Testis (tissue), 3 donors: ENCODE data around the gene DUSP22. TPM values are rescaled to one million over a fixed set of nuclear protein-coding genes. Genes with fewer than 3 reads are reported as not detected.

Experiments
- DNase-seq: peaks from one replicate; pipeline ENCODE4 v3.0.0-alpha.2; 2019
- H3K27ac ChIP-seq, 2 donors: fragments of 200-600 bp; sonication (generic); one replicate each; pipeline ENCODE4 v1.5.1; 2019
- H3K27me3 ChIP-seq: fragments of 200-600 bp; sonication (generic); one replicate; pipeline ENCODE4 v1.5.1; 2019
- H3K36me3 ChIP-seq: fragments of 200-600 bp; sonication (generic); one replicate; pipeline ENCODE4 v1.5.1; 2017; ENCODE audit warnings: low read depth; ENCODE audit errors: missing control alignments
- H3K4me1 ChIP-seq: fragments of 200-600 bp; sonication (generic); one replicate; pipeline ENCODE4 v1.5.1; 2019
- H3K4me3 ChIP-seq, 2 donors: fragments of 200-600 bp; sonication (generic); one replicate each; pipeline ENCODE4 v1.5.1; 2017 to 2019
- H3K9me3 ChIP-seq: fragments of 200-600 bp; sonication (generic); one replicate; pipeline ENCODE4 v1.5.1; 2017
- POLR2A ChIP-seq: fragments of 450-650 bp; IDR thresholded peaks from one replicate; pipeline ENCODE4 v1.6.1; 2017; ENCODE audit warnings: antibody characterized with exemption, mild to moderate bottlenecking, moderate library complexity
- WGBS, 2 donors: methylation state at CpG; one replicate each; pipeline ENCODE4 v1.1.5; 2018; 5-methylcytosine and 5-hydroxymethylcytosine counted together
- intact Hi-C: fragments of 100-400 bp; cut with DNase I; formaldehyde crosslinking; loops from one replicate; pipeline ENCODE4 v1.15.1; 2023; ENCODE audit warnings: low total_unique reads
- polyA plus RNA-seq: library from polyadenylated mRNA; stranded (reverse); fragments of 350-450 nt; fragmentation: Illumina TruSeq; extraction: RNeasy Lipid Tissue Mini Kit (QIAGEN cat#74804); gene quantifications from one replicate; pipeline ENCODE4 v1.2.3, GENCODE V29; 2014; ENCODE audit warnings: low read depth, low replicate concordance; ENCODE audit not compliant: insufficient read depth
- total RNA-seq, 2 donors: library from RNA; depleted of rRNA; stranded (reverse); fragments of >200 nt; gene quantifications; one replicate each; pipeline ENCODE4 v1.2.3, GENCODE V29; 2016
- TF ChIP-seq, protein P1 (sequence below), 3 experiments: fragments of 450-650 bp in 2 of 3; fragments of 200-600 bp in 1 of 3; sonication (generic) in 1 of 3; IDR thresholded peaks; one replicate each; pipeline ENCODE4 v1.5.1; 2016 to 2019; ENCODE audit warnings: antibody characterized with exemption in 3 of 3, mild to moderate bottlenecking in 2 of 3, moderate library complexity in 1 of 3

DUSP22 gene
- total and polyA plus RNA-seq, 3 donors from 2014 or later = 112 to 158 (median 129) TPM

DNA sequence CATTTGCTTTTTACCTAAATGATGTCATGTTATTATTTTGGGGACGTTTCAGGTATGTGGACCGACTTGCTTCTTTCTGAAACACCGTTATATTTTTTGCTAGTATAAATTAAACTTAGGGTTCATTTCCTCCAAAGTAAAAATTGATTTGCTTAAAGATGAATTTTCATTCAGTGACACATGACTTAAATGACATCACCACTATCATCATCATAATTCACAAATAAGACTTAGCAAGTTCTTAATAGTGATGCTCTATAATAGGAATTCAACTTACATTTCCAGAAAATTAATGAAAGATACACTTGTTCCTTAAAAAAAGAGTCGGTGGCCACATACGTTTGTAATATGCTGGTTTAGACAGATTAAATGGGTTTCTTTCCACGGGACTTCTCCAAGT is 108.5 kb downstream of the DUSP22 start:
- intact Hi-C loops = no loop called here
- Histone ChIP-seq H3K4me3 (no peak overlapping the region), H3K36me3 (no peaks in the 10 kb centered on the region), H3K27ac (no peak overlapping the region), H3K4me1 (peaks cover 3% of the 10 kb centered on the region), H3K27me3 (no peaks in the 10 kb centered on the region), H3K9me3 (no peaks in the 10 kb centered on the region)
- no peak for DNase-seq
- 72 to 76% methylated on average over 6 of the region's 6 CpGs for WGBS, 2 donors
- TF ChIP-seq, protein P1, sequence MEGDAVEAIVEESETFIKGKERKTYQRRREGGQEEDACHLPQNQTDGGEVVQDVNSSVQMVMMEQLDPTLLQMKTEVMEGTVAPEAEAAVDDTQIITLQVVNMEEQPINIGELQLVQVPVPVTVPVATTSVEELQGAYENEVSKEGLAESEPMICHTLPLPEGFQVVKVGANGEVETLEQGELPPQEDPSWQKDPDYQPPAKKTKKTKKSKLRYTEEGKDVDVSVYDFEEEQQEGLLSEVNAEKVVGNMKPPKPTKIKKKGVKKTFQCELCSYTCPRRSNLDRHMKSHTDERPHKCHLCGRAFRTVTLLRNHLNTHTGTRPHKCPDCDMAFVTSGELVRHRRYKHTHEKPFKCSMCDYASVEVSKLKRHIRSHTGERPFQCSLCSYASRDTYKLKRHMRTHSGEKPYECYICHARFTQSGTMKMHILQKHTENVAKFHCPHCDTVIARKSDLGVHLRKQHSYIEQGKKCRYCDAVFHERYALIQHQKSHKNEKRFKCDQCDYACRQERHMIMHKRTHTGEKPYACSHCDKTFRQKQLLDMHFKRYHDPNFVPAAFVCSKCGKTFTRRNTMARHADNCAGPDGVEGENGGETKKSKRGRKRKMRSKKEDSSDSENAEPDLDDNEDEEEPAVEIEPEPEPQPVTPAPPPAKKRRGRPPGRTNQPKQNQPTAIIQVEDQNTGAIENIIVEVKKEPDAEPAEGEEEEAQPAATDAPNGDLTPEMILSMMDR (IDR thresholded peaks at IDR 0.05) = no peak
- TF ChIP-seq POLR2A = no peak

Other genes with a start within 250 kb of the DUSP22 start
- 1 to 10 TPM; 3.7 to 7.4 TPM for gene IRF4, start 99.3 kb downstream of the DUSP22 start, total RNA-seq
- gene IRF4, start 99.3 kb downstream of the DUSP22 start, polyA plus RNA-seq = 1.8 TPM